GM23338 (cell line): ENCODE results near the gene UNKL.

ENCODE experiments used
- CREB1 ChIP-seq: fragments of 250-450 bp; sonication (Bioruptor Pico); IDR thresholded peaks from 2 replicates; pipeline ENCODE4 v1.5.0; 2020; ENCODE audit warnings: low read depth, mild to moderate bottlenecking, moderate library complexity
- EZH2 ChIP-seq: fragments of 200-600 bp; sonication (generic); IDR thresholded peaks from one replicate; pipeline ENCODE4 v1.8.0; 2017; ENCODE audit warnings: antibody characterized with exemption, mild to moderate bottlenecking, low read depth; ENCODE audit not compliant: unreplicated experiment
- EZH2phosphoT487 ChIP-seq: fragments of 200-600 bp; sonication (generic); IDR thresholded peaks from one replicate; pipeline ENCODE4 v1.8.1; 2018; ENCODE audit warnings: antibody characterized with exemption; ENCODE audit not compliant: unreplicated experiment
- JUNB ChIP-seq: IDR thresholded peaks from one replicate; pipeline ENCODE4 v1.6.1; 2016; ENCODE audit warnings: antibody characterized with exemption; ENCODE audit not compliant: unreplicated experiment
- POLR2AphosphoS5 ChIP-seq: IDR thresholded peaks from 2 replicates; pipeline ENCODE4 v1.6.1; 2016; ENCODE audit warnings: antibody characterized with exemption, low read depth
- ZNF331 ChIP-seq: fragments of 250-450 bp; sonication (Bioruptor Pico); IDR thresholded peaks from 2 replicates; pipeline ENCODE4 v1.5.0; 2020; ENCODE audit warnings: low read depth, mild to moderate bottlenecking, moderate library complexity
- TF ChIP-seq, protein P1 (sequence below), 2 experiments: fragments of 200-600 bp in 1 of 2; sonication (generic) in 1 of 2; conservative IDR thresholded peaks; 2 replicates each; pipeline versions ENCODE4 v1.5.1 to v1.6.1; 2016 to 2017; ENCODE audit warnings: antibody characterized with exemption in 2 of 2, low read depth in 2 of 2, mild to moderate bottlenecking in 2 of 2, moderate library complexity in 1 of 2
- TF ChIP-seq, protein P2 (sequence below): IDR thresholded peaks from one replicate; pipeline ENCODE4 v1.6.1; 2018; ENCODE audit warnings: antibody characterized with exemption; ENCODE audit not compliant: unreplicated experiment

DNA sequence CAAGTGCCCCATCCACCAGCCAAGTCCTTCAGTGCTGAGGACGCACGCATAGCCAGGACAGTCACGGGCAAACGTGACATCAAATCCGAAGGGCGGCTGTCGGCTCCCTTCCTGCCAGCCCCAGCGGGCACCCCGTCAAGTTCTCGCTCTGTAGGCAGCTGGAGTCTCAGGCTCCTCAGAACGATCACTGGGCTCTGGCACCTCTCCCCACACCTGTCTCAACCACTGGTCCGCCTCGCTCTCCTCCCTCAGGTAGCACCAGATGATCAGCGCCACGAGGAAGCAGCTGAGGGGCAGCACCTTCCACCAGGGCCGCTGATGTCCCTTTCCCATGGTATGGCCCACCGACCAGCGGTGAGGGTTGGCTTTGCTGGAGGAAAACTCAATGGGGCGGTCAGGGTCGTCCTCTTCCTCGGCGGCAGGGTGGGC is 5.6 kb upstream of the UNKL start:
- TF ChIP-seq, protein P1, sequence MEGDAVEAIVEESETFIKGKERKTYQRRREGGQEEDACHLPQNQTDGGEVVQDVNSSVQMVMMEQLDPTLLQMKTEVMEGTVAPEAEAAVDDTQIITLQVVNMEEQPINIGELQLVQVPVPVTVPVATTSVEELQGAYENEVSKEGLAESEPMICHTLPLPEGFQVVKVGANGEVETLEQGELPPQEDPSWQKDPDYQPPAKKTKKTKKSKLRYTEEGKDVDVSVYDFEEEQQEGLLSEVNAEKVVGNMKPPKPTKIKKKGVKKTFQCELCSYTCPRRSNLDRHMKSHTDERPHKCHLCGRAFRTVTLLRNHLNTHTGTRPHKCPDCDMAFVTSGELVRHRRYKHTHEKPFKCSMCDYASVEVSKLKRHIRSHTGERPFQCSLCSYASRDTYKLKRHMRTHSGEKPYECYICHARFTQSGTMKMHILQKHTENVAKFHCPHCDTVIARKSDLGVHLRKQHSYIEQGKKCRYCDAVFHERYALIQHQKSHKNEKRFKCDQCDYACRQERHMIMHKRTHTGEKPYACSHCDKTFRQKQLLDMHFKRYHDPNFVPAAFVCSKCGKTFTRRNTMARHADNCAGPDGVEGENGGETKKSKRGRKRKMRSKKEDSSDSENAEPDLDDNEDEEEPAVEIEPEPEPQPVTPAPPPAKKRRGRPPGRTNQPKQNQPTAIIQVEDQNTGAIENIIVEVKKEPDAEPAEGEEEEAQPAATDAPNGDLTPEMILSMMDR (conservative IDR thresholded peaks at IDR 0.05; ENCODE audit: low read depth in 2 of 2), result no peak
- TF ChIP-seq EZH2, result no peak
- TF ChIP-seq POLR2AphosphoS5, result no peak
- TF ChIP-seq EZH2phosphoT487, result no peak
- TF ChIP-seq CREB1 (CRISPR knock-in tag), result no peak
- TF ChIP-seq, protein P2, sequence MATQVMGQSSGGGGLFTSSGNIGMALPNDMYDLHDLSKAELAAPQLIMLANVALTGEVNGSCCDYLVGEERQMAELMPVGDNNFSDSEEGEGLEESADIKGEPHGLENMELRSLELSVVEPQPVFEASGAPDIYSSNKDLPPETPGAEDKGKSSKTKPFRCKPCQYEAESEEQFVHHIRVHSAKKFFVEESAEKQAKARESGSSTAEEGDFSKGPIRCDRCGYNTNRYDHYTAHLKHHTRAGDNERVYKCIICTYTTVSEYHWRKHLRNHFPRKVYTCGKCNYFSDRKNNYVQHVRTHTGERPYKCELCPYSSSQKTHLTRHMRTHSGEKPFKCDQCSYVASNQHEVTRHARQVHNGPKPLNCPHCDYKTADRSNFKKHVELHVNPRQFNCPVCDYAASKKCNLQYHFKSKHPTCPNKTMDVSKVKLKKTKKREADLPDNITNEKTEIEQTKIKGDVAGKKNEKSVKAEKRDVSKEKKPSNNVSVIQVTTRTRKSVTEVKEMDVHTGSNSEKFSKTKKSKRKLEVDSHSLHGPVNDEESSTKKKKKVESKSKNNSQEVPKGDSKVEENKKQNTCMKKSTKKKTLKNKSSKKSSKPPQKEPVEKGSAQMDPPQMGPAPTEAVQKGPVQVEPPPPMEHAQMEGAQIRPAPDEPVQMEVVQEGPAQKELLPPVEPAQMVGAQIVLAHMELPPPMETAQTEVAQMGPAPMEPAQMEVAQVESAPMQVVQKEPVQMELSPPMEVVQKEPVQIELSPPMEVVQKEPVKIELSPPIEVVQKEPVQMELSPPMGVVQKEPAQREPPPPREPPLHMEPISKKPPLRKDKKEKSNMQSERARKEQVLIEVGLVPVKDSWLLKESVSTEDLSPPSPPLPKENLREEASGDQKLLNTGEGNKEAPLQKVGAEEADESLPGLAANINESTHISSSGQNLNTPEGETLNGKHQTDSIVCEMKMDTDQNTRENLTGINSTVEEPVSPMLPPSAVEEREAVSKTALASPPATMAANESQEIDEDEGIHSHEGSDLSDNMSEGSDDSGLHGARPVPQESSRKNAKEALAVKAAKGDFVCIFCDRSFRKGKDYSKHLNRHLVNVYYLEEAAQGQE, result no peak
- TF ChIP-seq ZNF331, result no peak
- no peak for TF ChIP-seq JUNB
